Coronary artery (tissue), 2 donors: ENCODE results near the gene TP53BP2.

Source experiments
- DNase-seq: peaks from one replicate; pipeline ENCODE4 v3.0.0-alpha.2; 2017; ENCODE audit warnings: low spot score
- H3K27ac ChIP-seq, 2 donors: fragments of 200-600 bp; sonication (generic); one replicate each; pipeline ENCODE4 v1.5.1; 2016 to 2019
- H3K4me3 ChIP-seq: fragments of 200-600 bp; sonication (generic); 2 replicates; pipeline ENCODE4 v1.5.1; 2016; ENCODE audit warnings: mild to moderate bottlenecking, moderate library complexity
- CTCF ChIP-seq: fragments of 200-600 bp; sonication (generic); IDR thresholded peaks from one replicate; pipeline ENCODE4 v1.5.1; 2019; ENCODE audit warnings: antibody characterized with exemption

TP53BP2 gene

GRCh38 chr1:223772771-223773160 is 73.0 kb downstream of the TP53BP2 start:
- Histone ChIP-seq H3K4me3 (no peak overlapping the region), H3K27ac (peak overlapping the region; percentile 72 to 83)
- no peak for TF ChIP-seq CTCF
- DNase-seq: no peak

GRCh38 chr1:223771814-223772770 is 73.7 kb downstream of the TP53BP2 start:
- Histone ChIP-seq H3K4me3 (peak overlapping the region; percentile 36), H3K27ac (peak overlapping the region; percentile 72 to 83)
- no peak for TF ChIP-seq CTCF
- DNase-seq: no peak

- Histone ChIP-seq H3K27ac (peak overlapping the region; percentile 72 to 83), H3K4me3 (peak overlapping the region; percentile 36)
- no peak for TF ChIP-seq CTCF
- DNase-seq: no peak
Measured at GRCh38 chr1:223771469-223771813, 74.3 kb downstream of the TP53BP2 start.

GRCh38 chr1:223770621-223771315 is 75.0 kb downstream of the TP53BP2 start:
- no peak for TF ChIP-seq CTCF
- DNase-seq: no peak
- H3K4me3 ChIP-seq: no peak overlapping the region
- H3K27ac ChIP-seq: peak overlapping the region; percentile 72 to 83

GRCh38 chr1:223765719-223766340 is 79.9 kb downstream of the TP53BP2 start:
- H3K27ac ChIP-seq: no peak overlapping the region
- H3K4me3 ChIP-seq: no peak overlapping the region
- no peak for TF ChIP-seq CTCF
- peak; percentile 56 for DNase-seq

GRCh38 chr1:223765036-223765718 is 80.6 kb downstream of the TP53BP2 start:
- no peak overlapping the region for H3K4me3 ChIP-seq
- no peak overlapping the region for H3K27ac ChIP-seq
- no peak for TF ChIP-seq CTCF
- peak; percentile 73 for DNase-seq
